HG02763 (cell line): Measurements from ENCODE around the gene SPTY2D1.

Experiments
- ATAC-seq: cut with Tn5 transposase; IDR thresholded peaks from one replicate; pipeline ENCODE4 v1.9.1; 2021; ENCODE audit warnings: mild to moderate bottlenecking, moderate library complexity; ENCODE audit not compliant: unreplicated experiment

The SPTY2D1 gene

GRCh38 chr11:18566406-18566805 lies 67.7 kb downstream of the SPTY2D1 start:
- no peak for ATAC-seq

GRCh38 chr11:18564149-18564548 lies 70.0 kb downstream of the SPTY2D1 start:
- ATAC-seq = no peak

- ATAC-seq = no peak
Observed at GRCh38 chr11:18563090-18563730, 70.9 kb downstream of the SPTY2D1 start.
